HEK293T (cell line): ENCODE measurements around the gene LARGE2.

Experiments
- CTCF ChIA-PET: fragments of 350-600 bp; formaldehyde crosslinking; extraction: SDS; loops from one replicate; lab custom pipeline; 2021; ENCODE audit warnings: antibody characterized with exemption, inconsistent platforms; lab: Yijun Ruan, JAX
- POLR2A ChIA-PET: fragments of 350-600 bp; formaldehyde crosslinking; extraction: SDS; loops from one replicate; lab custom pipeline; 2020; ENCODE audit warnings: antibody characterized with exemption, inconsistent platforms; lab: Yijun Ruan, JAX
- DNase-seq: peaks from one replicate; pipeline ENCODE4 v3.0.0; 2012; ENCODE audit warnings: mixed read lengths; ENCODE audit errors: extremely low spot score
- ARNT ChIP-seq: fragments of 450-650 bp; IDR thresholded peaks from 2 replicates; pipeline ENCODE4 v1.6.1; 2017; ENCODE audit warnings: mild to moderate bottlenecking
- BHLHE40 ChIP-seq: fragments of 450-650 bp; IDR thresholded peaks from 2 replicates; pipeline ENCODE4 v1.6.1; 2016; ENCODE audit warnings: mild to moderate bottlenecking, moderate library complexity, borderline replicate concordance
- CTBP1 ChIP-seq: fragments of 450-650 bp; IDR thresholded peaks from 2 replicates; pipeline ENCODE4 v1.6.1; 2016; ENCODE audit warnings: borderline replicate concordance
- ELF4 ChIP-seq: fragments of 450-650 bp; IDR thresholded peaks from 2 replicates; pipeline ENCODE4 v1.6.1; 2017; ENCODE audit warnings: antibody characterized with exemption
- FOXA1 ChIP-seq: fragments of 450-650 bp; IDR thresholded peaks from 2 replicates; pipeline ENCODE4 v1.6.1; 2016; ENCODE audit warnings: mild to moderate bottlenecking
- FOXK2 ChIP-seq: fragments of 450-650 bp; IDR thresholded peaks from 2 replicates; pipeline ENCODE4 v1.6.1; 2016; ENCODE audit warnings: mild to moderate bottlenecking
- FOXM1 ChIP-seq: fragments of 450-650 bp; IDR thresholded peaks from 2 replicates; pipeline ENCODE4 v1.6.1; 2017; ENCODE audit warnings: mild to moderate bottlenecking, borderline replicate concordance
- HDGF ChIP-seq: fragments of 450-650 bp; IDR thresholded peaks from 2 replicates; pipeline ENCODE4 v1.6.1; 2017; ENCODE audit warnings: antibody characterized with exemption, borderline replicate concordance
- L3MBTL2 ChIP-seq: fragments of 450-650 bp; conservative IDR thresholded peaks from 2 replicates; pipeline ENCODE4 v1.6.1; 2016; ENCODE audit warnings: mild to moderate bottlenecking
- LEF1 ChIP-seq: fragments of 450-650 bp; IDR thresholded peaks from 2 replicates; pipeline ENCODE4 v1.6.1; 2017; ENCODE audit warnings: mild to moderate bottlenecking, borderline replicate concordance
- NFRKB ChIP-seq: fragments of 450-650 bp; IDR thresholded peaks from 2 replicates; pipeline ENCODE4 v1.6.1; 2016; ENCODE audit warnings: mild to moderate bottlenecking, moderate library complexity
- SP1 ChIP-seq: fragments of 450-650 bp; IDR thresholded peaks from 2 replicates; pipeline ENCODE4 v1.6.1; 2017
- SUZ12 ChIP-seq: fragments of 450-650 bp; IDR thresholded peaks from 2 replicates; pipeline ENCODE4 v1.6.1; 2016; ENCODE audit warnings: mild to moderate bottlenecking
- TARDBP ChIP-seq: fragments of 450-650 bp; IDR thresholded peaks from 2 replicates; pipeline ENCODE4 v1.6.1; 2016
- ZNF384 ChIP-seq: fragments of 450-650 bp; IDR thresholded peaks from 2 replicates; pipeline ENCODE4 v1.6.1; 2016
- TF ChIP-seq, protein P1 (sequence below): fragments of 450-650 bp; IDR thresholded peaks from 2 replicates; pipeline ENCODE4 v1.6.1; 2016

LARGE2 gene

GRCh38 chr11:45886816-45887520 is 35.5 kb upstream of the LARGE2 start:
- no peak for DNase-seq
- TF ChIP-seq ELF4 (no peak), L3MBTL2 (no peak), ARNT (no peak), FOXK2 (no peak), CTBP1 (no peak)
- CTCF ChIA-PET, result no interaction called here
- POLR2A ChIA-PET, result interaction anchor here (1.2 kb wide), 1 partner anchor 12 kb away, joined by 4 read pairs; no protein-coding TSS in a partner anchor

GRCh38 chr11:45887587-45887986 is 34.9 kb upstream of the LARGE2 start:
- TF ChIP-seq NFRKB, result no peak
- no peak for TF ChIP-seq SUZ12
- TF ChIP-seq ARNT, result no peak
- no peak for TF ChIP-seq ELF4
- TF ChIP-seq FOXM1, result no peak
- TF ChIP-seq FOXK2, result no peak
- no peak for TF ChIP-seq SP1
- no peak for TF ChIP-seq L3MBTL2
- TF ChIP-seq ZNF384, result no peak
- TF ChIP-seq BHLHE40, result no peak
- TF ChIP-seq HDGF, result no peak
- TF ChIP-seq LEF1, result no peak
- no peak for DNase-seq
- ChIA-PET CTCF (no interaction called here), POLR2A (interaction anchor here (1.2 kb wide), 1 partner anchor 12 kb away, joined by 4 read pairs; no protein-coding TSS in a partner anchor)

- DNase-seq, result no peak
- TF ChIP-seq SP1, result no peak
- TF ChIP-seq ZNF384, result no peak
- no peak for TF ChIP-seq TARDBP
- no peak for TF ChIP-seq SUZ12
- TF ChIP-seq FOXM1, result no peak
- TF ChIP-seq, protein P1, sequence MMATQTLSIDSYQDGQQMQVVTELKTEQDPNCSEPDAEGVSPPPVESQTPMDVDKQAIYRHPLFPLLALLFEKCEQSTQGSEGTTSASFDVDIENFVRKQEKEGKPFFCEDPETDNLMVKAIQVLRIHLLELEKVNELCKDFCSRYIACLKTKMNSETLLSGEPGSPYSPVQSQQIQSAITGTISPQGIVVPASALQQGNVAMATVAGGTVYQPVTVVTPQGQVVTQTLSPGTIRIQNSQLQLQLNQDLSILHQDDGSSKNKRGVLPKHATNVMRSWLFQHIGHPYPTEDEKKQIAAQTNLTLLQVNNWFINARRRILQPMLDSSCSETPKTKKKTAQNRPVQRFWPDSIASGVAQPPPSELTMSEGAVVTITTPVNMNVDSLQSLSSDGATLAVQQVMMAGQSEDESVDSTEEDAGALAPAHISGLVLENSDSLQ, result no peak
- no peak for TF ChIP-seq L3MBTL2
- TF ChIP-seq FOXK2, result no peak
- no peak for TF ChIP-seq ELF4
- TF ChIP-seq CTBP1, result no peak
- no peak for TF ChIP-seq FOXA1
- TF ChIP-seq NFRKB, result no peak
- ChIA-PET POLR2A (no interaction called here), CTCF (no interaction called here)
Measured at GRCh38 chr11:45889555-45889954, 32.9 kb upstream of the LARGE2 start.

GRCh38 chr11:45889966-45890365 is 32.5 kb upstream of the LARGE2 start:
- POLR2A ChIA-PET, result no interaction called here
- no peak for DNase-seq
- CTCF ChIA-PET, result no interaction called here
- TF ChIP-seq ZNF384, result no peak
- TF ChIP-seq LEF1, result no peak
- no peak for TF ChIP-seq BHLHE40
- no peak for TF ChIP-seq FOXA1
- TF ChIP-seq, protein P1, result no peak
- no peak for TF ChIP-seq SP1
- TF ChIP-seq HDGF, result no peak
- no peak for TF ChIP-seq ARNT
- no peak for TF ChIP-seq L3MBTL2
- TF ChIP-seq NFRKB, result no peak
- TF ChIP-seq TARDBP, result no peak
- no peak for TF ChIP-seq FOXK2
- TF ChIP-seq CTBP1, result no peak
- no peak for TF ChIP-seq ELF4
- TF ChIP-seq SUZ12, result no peak
- no peak for TF ChIP-seq FOXM1

- ChIA-PET POLR2A (no interaction called here), CTCF (no interaction called here)
- TF ChIP-seq BHLHE40 (no peak), FOXM1 (no peak), L3MBTL2 (no peak), ZNF384 (no peak), SUZ12 (no peak), HDGF (no peak), LEF1 (no peak), TARDBP (no peak), ARNT (no peak), CTBP1 (no peak), FOXK2 (no peak), FOXA1 (no peak), NFRKB (no peak), ELF4 (no peak), SP1 (no peak)
- TF ChIP-seq, protein P1, result no peak
- DNase-seq, result no peak
Measured at GRCh38 chr11:45890886-45891550, 31.4 kb upstream of the LARGE2 start.

- CTCF ChIA-PET, result interaction anchor here (1.7 kb wide), 1 partner anchor 20 kb away, joined by 6 read pairs; no protein-coding TSS in a partner anchor
- POLR2A ChIA-PET, result interaction anchor here (1.6 kb wide), 1 partner anchor 25 kb away, joined by 4 read pairs; no protein-coding TSS in a partner anchor
- TF ChIP-seq TARDBP, result no peak
- no peak for TF ChIP-seq L3MBTL2
- no peak for TF ChIP-seq SUZ12
- no peak for TF ChIP-seq NFRKB
- TF ChIP-seq ELF4, result no peak
- TF ChIP-seq LEF1, result no peak
- TF ChIP-seq FOXM1, result no peak
- no peak for TF ChIP-seq FOXA1
- TF ChIP-seq, protein P1, result no peak
- no peak for TF ChIP-seq CTBP1
- no peak for TF ChIP-seq BHLHE40
- TF ChIP-seq SP1, result no peak
- TF ChIP-seq HDGF, result no peak
- TF ChIP-seq ZNF384, result no peak
- no peak for TF ChIP-seq ARNT
- TF ChIP-seq FOXK2, result no peak
- DNase-seq, result no peak
Measured at GRCh38 chr11:45892856-45893255, 29.6 kb upstream of the LARGE2 start.
